Measurements from ENCODE around the gene SH3BP5L.

Gene SH3BP5L

GRCh38 chr1:248825909-248826760 lies at the start of gene SH3BP5L:
SH3BP5L (minus strand) TSS chr1:248825915; CDS start chr1:248824935, 980 bp downstream.
- peak; percentile 93 for DNase-seq

- DNase-seq = peak; percentile 88 to 93
These were observed 48.3 kb upstream of the SH3BP5L start for GRCh38 chr1:248873993-248874533.

GRCh38 chr1:248873409-248873992 lies 47.8 kb upstream of the SH3BP5L start:
- DNase-seq = peak; percentile 94 to 96

GRCh38 chr1:248872752-248873408 lies 47.2 kb upstream of the SH3BP5L start:
- peak in 1 of 2 donors; percentile 47 for DNase-seq

GRCh38 chr1:248871837-248872401 lies 46.2 kb upstream of the SH3BP5L start:
- no peak for DNase-seq

GRCh38 chr1:248862998-248863881 lies 37.5 kb upstream of the SH3BP5L start:
- DNase-seq = peak; percentile 79 to 84

- no peak for DNase-seq
These were observed 36.9 kb upstream of the SH3BP5L start for GRCh38 chr1:248862695-248862997.

GRCh38 chr1:248861616-248862015 lies 35.9 kb upstream of the SH3BP5L start:
- DNase-seq = no peak

GRCh38 chr1:248860007-248860406 lies 34.3 kb upstream of the SH3BP5L start:
- DNase-seq = no peak

GRCh38 chr1:248858891-248859889 lies 33.5 kb upstream of the SH3BP5L start, which contains the start of gene ZNF692:
ZNF692 (minus strand) TSS chr1:248859085; CDS start chr1:248858309, 776 bp downstream.
- DNase-seq = peak; percentile 97 to 99

GRCh38 chr1:248858096-248858890 lies 32.6 kb upstream of the SH3BP5L start:
- peak in 1 of 2 donors; percentile 32 for DNase-seq

GRCh38 chr1:248857749-248858095 lies 32.0 kb upstream of the SH3BP5L start:
- DNase-seq = no peak

GRCh38 chr1:248857201-248857600 lies 31.5 kb upstream of the SH3BP5L start:
- no peak for DNase-seq

GRCh38 chr1:248856176-248856575 lies 30.5 kb upstream of the SH3BP5L start:
- no peak for DNase-seq

GRCh38 chr1:248855580-248855979 lies 29.9 kb upstream of the SH3BP5L start:
- DNase-seq = no peak

- DNase-seq = peak; percentile 46 to 58
These were observed 28.1 kb upstream of the SH3BP5L start for GRCh38 chr1:248853663-248854375.

- DNase-seq = no peak
These were observed 27.0 kb upstream of the SH3BP5L start for GRCh38 chr1:248852481-248853405.

GRCh38 chr1:248851390-248851789 lies 25.7 kb upstream of the SH3BP5L start:
- DNase-seq = no peak

All from CD4-positive, alpha-beta T cell treated with Interleukin-4 for 1 hour (primary cell).